Measurements from ENCODE around the gene LDHD.

LDHD gene

DNA sequence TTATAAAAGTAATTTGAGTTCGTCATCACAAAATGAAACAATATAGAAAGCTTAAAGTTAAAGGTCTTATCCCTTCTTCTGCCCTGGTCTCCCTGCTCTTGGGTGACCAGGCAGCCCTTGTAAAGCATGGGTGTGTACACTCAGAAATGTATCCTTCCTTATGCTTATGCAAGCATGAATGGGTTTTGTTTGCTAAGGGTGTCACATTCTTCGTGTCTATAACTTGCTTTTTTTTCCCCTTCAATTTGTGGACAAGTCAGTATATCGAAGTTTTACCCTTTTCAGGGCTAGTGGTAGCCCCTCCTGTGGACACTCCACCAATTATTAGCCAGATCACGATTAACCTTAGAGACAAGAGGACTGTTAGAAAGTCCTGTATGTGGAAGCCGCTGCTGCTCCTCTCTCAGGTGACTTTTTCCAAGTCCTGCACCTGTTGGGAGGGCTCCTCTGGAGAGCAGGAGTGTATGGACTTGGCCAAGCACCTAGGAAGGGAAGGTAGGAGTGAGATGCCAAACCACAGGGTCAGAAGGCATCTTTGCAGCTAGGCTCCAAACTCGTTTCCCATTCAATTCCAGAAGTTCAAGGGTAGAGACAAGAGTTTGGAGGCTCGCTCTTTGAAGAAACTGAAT, 50.9 kb downstream of the LDHD start:
- H3K4me3 ChIP-seq (replicated peaks; ENCODE audit: low read depth, low read length) = no peak overlapping the region
- no peak for TF ChIP-seq CTCF (IDR thresholded peaks at IDR 0.05; ENCODE audit: low read length, missing control alignments)

GRCh38 chr16:75065149-75065505, 51.5 kb downstream of the LDHD start:
- no peak overlapping the region for H3K4me3 ChIP-seq (replicated peaks; ENCODE audit: low read depth, low read length)
- TF ChIP-seq CTCF (IDR thresholded peaks at IDR 0.05; ENCODE audit: low read length, missing control alignments) = no peak
- DNase-seq (ENCODE audit: low read depth) = no peak

More for the DNA sequence above, 50.9 kb downstream of the LDHD start:
- no peak for DNase-seq (ENCODE audit: low read depth)

DNA sequence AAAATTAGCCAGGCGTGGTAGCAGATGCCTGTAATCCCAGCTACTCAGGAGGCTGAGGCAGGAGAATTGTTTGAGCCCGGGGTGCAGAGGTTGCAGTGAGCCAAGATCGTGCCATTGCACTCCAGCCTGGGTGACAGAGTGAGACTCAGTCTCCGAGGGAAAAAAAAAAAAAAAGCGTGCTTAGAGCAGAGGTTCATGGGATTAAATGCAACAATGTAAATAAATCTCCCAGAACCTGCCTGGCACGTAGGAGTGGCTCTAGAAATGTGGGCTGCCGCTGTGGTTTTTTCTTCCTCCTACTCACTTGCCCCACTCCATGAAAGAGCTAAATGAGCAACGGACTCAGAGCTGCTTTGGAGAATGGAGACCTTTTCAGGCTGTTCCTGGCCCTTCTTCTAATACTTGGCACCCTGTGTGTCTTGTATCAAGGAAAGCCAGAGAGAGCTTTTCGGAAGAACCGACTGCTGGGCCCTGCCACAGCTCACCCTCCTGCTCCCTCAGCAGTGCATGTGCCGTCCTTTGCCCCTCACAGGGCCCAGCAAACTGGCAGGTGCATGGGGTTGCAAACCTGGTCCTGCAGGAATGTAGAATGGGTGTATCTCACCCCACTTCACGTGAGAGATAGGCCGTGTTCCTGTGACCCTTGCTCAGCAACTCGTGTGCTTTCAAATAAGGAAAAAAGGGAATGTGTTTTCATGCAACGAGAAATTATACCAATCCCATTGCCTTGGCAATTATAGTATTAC, 52.0 kb downstream of the LDHD start:
- no peak for DNase-seq (ENCODE audit: low read depth)
- H3K4me3 ChIP-seq (replicated peaks; ENCODE audit: low read depth, low read length) = no peak overlapping the region
- TF ChIP-seq CTCF (IDR thresholded peaks at IDR 0.05; ENCODE audit: low read length, missing control alignments) = no peak

DNA sequence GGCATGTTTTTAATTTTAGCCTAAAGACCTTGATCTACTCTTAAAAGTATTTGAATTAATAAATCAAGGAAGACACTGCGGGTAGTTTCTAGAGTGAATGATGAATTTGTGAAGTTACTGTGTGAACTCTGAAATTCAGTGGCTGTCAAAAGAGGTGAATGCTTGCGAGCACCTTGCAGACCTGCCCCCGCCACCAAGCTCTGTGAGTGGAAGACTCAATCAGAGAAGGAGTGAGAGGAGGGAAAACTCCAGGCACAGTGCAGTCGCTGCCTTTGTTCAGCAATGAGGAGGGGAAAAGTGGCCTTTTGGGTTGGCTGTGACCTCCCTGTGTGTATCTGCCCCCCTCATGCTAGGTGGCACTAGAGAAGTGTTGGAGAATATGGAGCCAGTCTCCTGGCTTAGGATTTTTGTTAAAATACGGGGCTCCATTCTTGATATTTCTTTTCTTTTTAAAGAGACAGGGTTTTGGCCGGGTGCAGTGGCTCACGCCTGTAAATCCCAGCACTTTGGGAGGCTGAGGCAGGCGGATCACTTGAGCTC, 53.0 kb downstream of the LDHD start:
- DNase-seq (ENCODE audit: low read depth) = no peak
- no peak overlapping the region for H3K4me3 ChIP-seq (replicated peaks; ENCODE audit: low read depth, low read length)
- no peak for TF ChIP-seq CTCF (IDR thresholded peaks at IDR 0.05; ENCODE audit: low read length, missing control alignments)

- no peak for TF ChIP-seq CTCF (IDR thresholded peaks at IDR 0.05; ENCODE audit: low read length, missing control alignments)
- no peak overlapping the region for H3K4me3 ChIP-seq (replicated peaks; ENCODE audit: low read depth, low read length)
- DNase-seq (ENCODE audit: low read depth) = no peak
Observed at GRCh38 chr16:75062976-75063346, 53.6 kb downstream of the LDHD start.

GRCh38 chr16:75062135-75062975, 54.2 kb downstream of the LDHD start:
- peak; percentile 15 for TF ChIP-seq CTCF (IDR thresholded peaks at IDR 0.05; ENCODE audit: low read length, missing control alignments)
- no peak overlapping the region for H3K4me3 ChIP-seq (replicated peaks; ENCODE audit: low read depth, low read length)
- DNase-seq (ENCODE audit: low read depth) = peak; percentile 44
